Measurements from ENCODE around the gene EHMT1.
"Not testable (repeated sequence)": the region's sequence is repeated elsewhere in the genome, so short reads cannot be mapped to it uniquely, and the experiment has no call there.

Gene EHMT1

DNA sequence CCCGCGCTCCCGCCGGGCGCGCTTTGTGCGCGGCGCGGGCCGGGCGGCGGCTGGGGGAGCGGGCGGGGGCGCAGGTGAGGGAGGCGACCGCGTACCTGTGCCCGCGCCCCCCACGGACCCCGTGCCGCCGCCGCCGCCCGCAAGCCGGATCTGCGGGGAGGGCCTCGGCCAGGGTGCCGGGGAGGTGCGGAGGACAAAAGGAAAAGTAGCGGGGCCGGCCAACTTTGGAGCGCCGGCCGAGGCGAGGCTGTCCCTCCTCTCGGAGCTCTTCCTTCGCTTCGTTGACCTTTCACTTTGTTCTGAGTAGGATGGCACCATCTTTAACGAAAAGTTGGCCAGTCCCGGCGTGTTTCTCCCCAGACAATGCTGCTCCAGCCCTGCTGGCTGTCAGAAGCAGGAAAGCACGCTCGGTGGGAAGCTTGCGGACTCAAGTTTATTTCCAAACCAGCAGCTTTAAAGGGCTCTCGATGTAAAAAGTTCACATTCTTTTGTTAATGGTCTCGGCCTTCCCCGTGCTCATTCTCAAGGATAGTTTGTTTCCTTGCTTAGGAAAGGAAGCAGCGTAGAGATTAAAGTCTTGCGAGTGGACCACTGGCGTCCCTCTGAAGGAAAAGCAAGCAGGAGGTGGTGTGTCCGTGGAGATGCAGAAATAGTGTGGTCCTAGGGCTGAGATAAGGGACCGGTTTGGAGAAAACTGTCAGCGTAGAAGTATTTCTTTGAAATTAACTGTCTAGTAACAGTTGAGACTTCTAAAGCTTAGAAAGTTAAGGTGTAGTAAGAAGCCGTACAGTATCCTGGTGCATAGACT, 639 bp downstream of the EHMT1 start:
- no peaks in the 10 kb centered on the region for H3K27me3 Mint-ChIP-seq (ENCODE audit: low read depth)
- H3K4me1 Mint-ChIP-seq (ENCODE audit: low read depth), result peaks cover 32% of the 10 kb centered on the region
- H3K9me3 Mint-ChIP-seq, result no peaks in the 10 kb centered on the region
- H3K4me3 Mint-ChIP-seq, result peak overlapping the region; percentile 93
- H3K27ac Mint-ChIP-seq, result peak overlapping the region; percentile 82
- H3K36me3 Mint-ChIP-seq (ENCODE audit: low read depth), result peaks cover 12% of the 10 kb centered on the region

- peaks cover 9% of the 10 kb centered on the region for H3K36me3 Mint-ChIP-seq (ENCODE audit: low read depth)
- no peaks in the 10 kb centered on the region for H3K9me3 Mint-ChIP-seq
- no peaks in the 10 kb centered on the region for H3K27me3 Mint-ChIP-seq (ENCODE audit: low read depth)
- H3K27ac Mint-ChIP-seq, result peak overlapping the region; percentile 82
- peak overlapping the region; percentile 93 for H3K4me3 Mint-ChIP-seq
- H3K4me1 Mint-ChIP-seq (ENCODE audit: low read depth), result peaks cover 32% of the 10 kb centered on the region
These were observed 1.2 kb downstream of the EHMT1 start for GRCh38 chr9:137620048-137620405.

GRCh38 chr9:137620581-137620980, 1.8 kb downstream of the EHMT1 start:
- Mint-ChIP-seq H3K27ac (no peak overlapping the region), H3K36me3 (ENCODE audit: low read depth) (peaks cover 11% of the 10 kb centered on the region), H3K9me3 (no peaks in the 10 kb centered on the region), H3K4me3 (peak overlapping the region; percentile 7), H3K4me1 (ENCODE audit: low read depth) (peaks cover 38% of the 10 kb centered on the region), H3K27me3 (ENCODE audit: low read depth) (no peaks in the 10 kb centered on the region)

DNA sequence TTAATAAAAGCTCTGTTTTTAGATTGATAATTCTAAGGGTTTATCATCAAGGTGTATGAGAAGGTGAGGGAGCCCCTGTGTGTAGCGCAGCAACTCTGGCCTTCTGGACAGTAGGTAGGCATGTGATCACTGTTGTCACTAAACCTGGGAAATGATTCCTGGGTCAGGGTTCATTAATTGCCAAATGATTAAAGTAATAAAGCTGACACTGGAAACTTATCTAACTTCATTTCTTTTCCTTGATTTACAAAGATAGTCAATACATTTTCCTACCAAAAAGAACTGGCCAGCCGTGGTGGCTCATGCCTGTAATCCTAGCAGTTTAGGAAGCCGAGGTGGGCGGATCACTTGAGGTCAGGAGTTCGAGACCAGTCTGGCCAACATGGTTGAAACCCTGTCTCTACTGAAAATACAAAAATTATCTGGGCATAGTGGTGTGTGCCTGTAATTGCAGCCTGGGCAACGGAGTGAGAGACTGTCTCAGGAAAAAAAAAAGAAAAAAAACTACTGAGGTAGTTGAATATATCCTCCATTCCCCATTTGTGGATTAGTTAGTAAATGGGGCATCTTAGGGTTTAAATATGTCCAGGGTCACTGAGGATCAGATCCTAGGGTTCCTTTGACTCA, 2.4 kb downstream of the EHMT1 start:
- peaks cover 11% of the 10 kb centered on the region for H3K36me3 Mint-ChIP-seq (ENCODE audit: low read depth)
- H3K4me1 Mint-ChIP-seq (ENCODE audit: low read depth), result peaks cover 38% of the 10 kb centered on the region
- no peak overlapping the region for H3K27ac Mint-ChIP-seq
- peak overlapping the region; percentile 23 for H3K4me3 Mint-ChIP-seq
- no peaks in the 10 kb centered on the region for H3K9me3 Mint-ChIP-seq
- no peaks in the 10 kb centered on the region for H3K27me3 Mint-ChIP-seq (ENCODE audit: low read depth)

- Mint-ChIP-seq H3K4me3 (peak overlapping the region; percentile 14), H3K36me3 (ENCODE audit: low read depth) (peaks cover 13% of the 10 kb centered on the region), H3K4me1 (ENCODE audit: low read depth) (peaks cover 39% of the 10 kb centered on the region)
- H3K27ac Mint-ChIP-seq; H3K9me3 Mint-ChIP-seq; H3K27me3 Mint-ChIP-seq (ENCODE audit: low read depth): not testable (repeated sequence)
These were observed 3.4 kb downstream of the EHMT1 start for GRCh38 chr9:137622211-137622610.

DNA sequence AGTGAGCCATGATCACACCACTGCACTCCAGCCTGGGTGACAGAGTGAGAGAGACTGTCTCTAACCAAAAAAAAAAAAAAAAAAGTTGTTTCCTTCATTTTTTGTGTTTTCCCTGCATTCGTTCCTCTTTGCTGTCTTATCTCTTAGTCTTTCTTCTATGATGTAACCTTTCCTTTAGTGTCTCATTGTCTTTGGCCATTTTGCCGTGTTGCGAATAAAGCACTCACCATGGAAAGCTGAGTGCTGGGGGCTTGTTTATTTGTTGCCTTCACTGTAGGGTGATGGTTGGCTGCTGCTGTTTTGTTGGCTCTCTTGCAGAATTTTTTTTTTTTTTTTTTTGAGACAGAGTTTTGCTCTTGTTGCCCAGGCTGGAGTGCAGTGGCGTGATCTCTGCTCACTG, 7.7 kb downstream of the EHMT1 start:
- H3K4me3 Mint-ChIP-seq, result no peak overlapping the region
- H3K4me1 Mint-ChIP-seq (ENCODE audit: low read depth), result peaks cover 35% of the 10 kb centered on the region
- H3K27me3 Mint-ChIP-seq (ENCODE audit: low read depth), result no peaks in the 10 kb centered on the region
- no peaks in the 10 kb centered on the region for H3K9me3 Mint-ChIP-seq
- no peak overlapping the region for H3K27ac Mint-ChIP-seq
- peaks cover 14% of the 10 kb centered on the region for H3K36me3 Mint-ChIP-seq (ENCODE audit: low read depth)

- H3K27me3 Mint-ChIP-seq (ENCODE audit: low read depth); H3K27ac Mint-ChIP-seq; H3K4me3 Mint-ChIP-seq; H3K9me3 Mint-ChIP-seq: not testable (repeated sequence)
- H3K4me1 Mint-ChIP-seq (ENCODE audit: low read depth), result peaks cover 30% of the 10 kb centered on the region
- H3K36me3 Mint-ChIP-seq (ENCODE audit: low read depth), result peaks cover 14% of the 10 kb centered on the region
These were observed 8.6 kb downstream of the EHMT1 start for GRCh38 chr9:137627406-137627805.

- H3K4me1 Mint-ChIP-seq (ENCODE audit: low read depth), result peaks cover 35% of the 10 kb centered on the region
- H3K27me3 Mint-ChIP-seq (ENCODE audit: low read depth), result no peaks in the 10 kb centered on the region
- H3K27ac Mint-ChIP-seq, result no peak overlapping the region
- peaks cover 10% of the 10 kb centered on the region for H3K36me3 Mint-ChIP-seq (ENCODE audit: low read depth)
- H3K4me3 Mint-ChIP-seq, result no peak overlapping the region
- no peaks in the 10 kb centered on the region for H3K9me3 Mint-ChIP-seq
These were observed 11.3 kb downstream of the EHMT1 start for GRCh38 chr9:137630126-137630525.

- H3K4me3 Mint-ChIP-seq, result no peak overlapping the region
- H3K27ac Mint-ChIP-seq, result no peak overlapping the region
These were observed 11.9 kb downstream of the EHMT1 start for GRCh38 chr9:137630679-137631078.

GRCh38 chr9:137631345-137632229, 12.8 kb downstream of the EHMT1 start:
- H3K4me3 Mint-ChIP-seq, result no peak overlapping the region
- H3K27me3 Mint-ChIP-seq (ENCODE audit: low read depth), result no peaks in the 10 kb centered on the region
- no peaks in the 10 kb centered on the region for H3K9me3 Mint-ChIP-seq

More at GRCh38 chr9:137630679-137631078, 11.9 kb downstream of the EHMT1 start:
- Mint-ChIP-seq H3K9me3 (no peaks in the 10 kb centered on the region), H3K4me1 (ENCODE audit: low read depth) (peaks cover 30% of the 10 kb centered on the region), H3K27me3 (ENCODE audit: low read depth) (no peaks in the 10 kb centered on the region), H3K36me3 (ENCODE audit: low read depth) (peaks cover 7% of the 10 kb centered on the region)

GRCh38 chr9:137632230-137633161, 13.7 kb downstream of the EHMT1 start:
- H3K4me3 Mint-ChIP-seq, result no peak overlapping the region
- H3K4me1 Mint-ChIP-seq (ENCODE audit: low read depth), result peaks cover 32% of the 10 kb centered on the region
- no peaks in the 10 kb centered on the region for H3K9me3 Mint-ChIP-seq
- no peaks in the 10 kb centered on the region for H3K27me3 Mint-ChIP-seq (ENCODE audit: low read depth)
- H3K36me3 Mint-ChIP-seq (ENCODE audit: low read depth), result peaks cover 6% of the 10 kb centered on the region
- H3K27ac Mint-ChIP-seq, result no peak overlapping the region

More at GRCh38 chr9:137631345-137632229, 12.8 kb downstream of the EHMT1 start:
- H3K36me3 Mint-ChIP-seq (ENCODE audit: low read depth), result peaks cover 6% of the 10 kb centered on the region
- H3K4me1 Mint-ChIP-seq (ENCODE audit: low read depth), result peaks cover 31% of the 10 kb centered on the region
- H3K27ac Mint-ChIP-seq, result no peak overlapping the region

- H3K4me3 Mint-ChIP-seq, result no peak overlapping the region
- H3K36me3 Mint-ChIP-seq (ENCODE audit: low read depth), result no peaks in the 10 kb centered on the region
- H3K27ac Mint-ChIP-seq, result no peak overlapping the region
- H3K27me3 Mint-ChIP-seq (ENCODE audit: low read depth), result no peaks in the 10 kb centered on the region
- H3K4me1 Mint-ChIP-seq (ENCODE audit: low read depth), result peaks cover 23% of the 10 kb centered on the region
- no peaks in the 10 kb centered on the region for H3K9me3 Mint-ChIP-seq
These were observed 15.2 kb downstream of the EHMT1 start for GRCh38 chr9:137634016-137634415.

GRCh38 chr9:137638680-137639079, 19.9 kb downstream of the EHMT1 start:
- Mint-ChIP-seq H3K27me3 (ENCODE audit: low read depth) (no peaks in the 10 kb centered on the region), H3K4me3 (peak overlapping the region; percentile 77), H3K36me3 (ENCODE audit: low read depth) (peaks cover 8% of the 10 kb centered on the region), H3K4me1 (ENCODE audit: low read depth) (peaks cover 24% of the 10 kb centered on the region), H3K27ac (peak overlapping the region; percentile 83), H3K9me3 (no peaks in the 10 kb centered on the region)

Measured in T-helper 1 cell treated with Interleukin-12 subunit alpha and Interleukin-12 subunit beta and Interleukin-4 antibody, amounts not matched to agents 30 μg/mL and 1 μg/mL, for 36 hours (primary cell).